ENCODE results near the gene MAX.
"Not testable (repeated sequence)": the region's sequence is repeated elsewhere in the genome, so short reads cannot be mapped to it uniquely, and the experiment has no call there.

Gene MAX

GRCh38 chr14:65032319-65032718 is 70.0 kb downstream of the MAX start:
- no peak for DNase-seq

- not testable (repeated sequence) for DNase-seq
Measured at GRCh38 chr14:65031321-65031720, 71.0 kb downstream of the MAX start.

DNA sequence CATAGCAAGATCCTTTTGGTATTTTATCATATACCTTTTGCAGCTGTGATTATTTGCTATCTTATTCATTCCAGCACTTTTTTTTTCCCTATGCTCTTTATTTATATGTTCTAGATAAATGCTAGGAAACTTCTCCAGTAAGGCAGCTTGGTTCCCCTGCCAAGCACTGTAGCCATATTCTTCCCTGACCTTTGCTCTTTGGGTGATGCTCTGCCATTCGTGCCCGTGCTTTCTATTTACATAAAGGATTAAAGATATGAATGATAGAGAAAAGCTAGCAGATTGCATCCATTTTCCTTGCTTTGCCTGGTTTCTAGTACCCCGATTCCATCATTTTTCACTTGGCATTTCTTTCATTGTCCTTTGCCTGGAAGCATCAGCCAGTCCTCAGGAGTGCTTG is 73.4 kb downstream of the MAX start:
- DNase-seq, result no peak

- no peak for DNase-seq
Measured at GRCh38 chr14:65027127-65027799, 75.1 kb downstream of the MAX start.

- no peak for DNase-seq
Measured at GRCh38 chr14:65026526-65026925, 75.8 kb downstream of the MAX start.

GRCh38 chr14:65025818-65026217 is 76.5 kb downstream of the MAX start:
- no peak for DNase-seq
